HEK293 (cell line): Measurements from ENCODE around the gene ALOXE3.

ENCODE experiments used
- CTCF ChIA-PET: fragments of 350-600 bp; formaldehyde crosslinking; extraction: SDS; loops from one replicate; lab custom pipeline; 2021; ENCODE audit warnings: antibody characterized with exemption; lab: Yijun Ruan, JAX
- POLR2A ChIA-PET: fragments of 300-600 bp; formaldehyde crosslinking; extraction: SDS; loops from one replicate; lab custom pipeline; 2020; ENCODE audit warnings: antibody characterized with exemption, inconsistent platforms; lab: Yijun Ruan, JAX
- H3K27ac ChIP-seq: fragments of 200-500 bp; sonication (Bioruptor generic); 2 replicates; pipeline ENCODE4 v1.5.1; 2014; ENCODE audit warnings: low read depth, low read length, control low read depth, inconsistent platforms; ENCODE audit errors: extremely low read depth
- H3K36me3 ChIP-seq, 2 experiments: fragments of 200-500 bp in 1 of 2; sonication (Bioruptor generic) in 1 of 2; 1 replicate in 1 of 2; 2 replicates in 1 of 2; pipeline ENCODE4 v1.5.1; 2014 to 2017; ENCODE audit warnings: inconsistent platforms in 2 of 2, low read length in 2 of 2; ENCODE audit not compliant: control insufficient read depth in 2 of 2, insufficient read depth in 1 of 2
- H3K4me1 ChIP-seq: fragments of 200-500 bp; sonication (Bioruptor generic); 2 replicates; pipeline ENCODE4 v1.5.1; 2014; ENCODE audit warnings: mild to moderate bottlenecking, low read length, inconsistent platforms; ENCODE audit not compliant: control insufficient read depth, insufficient read depth
- H3K4me3 ChIP-seq: 2 replicates; pipeline ENCODE4 v1.5.1; 2011; ENCODE audit warnings: low read depth, mild to moderate bottlenecking, control low read depth, low read length, moderate library complexity
- H3K9me3 ChIP-seq: fragments of 200-500 bp; sonication (Bioruptor generic); 2 replicates; pipeline ENCODE4 v1.5.1; 2014; ENCODE audit warnings: low read depth, low read length, inconsistent platforms; ENCODE audit not compliant: control insufficient read depth, insufficient read depth
- FEZF1 ChIP-seq: fragments of 450-650 bp; formaldehyde crosslinking; IDR thresholded peaks from 2 replicates; pipeline ENCODE4 v1.5.1; 2016; ENCODE audit warnings: missing biosample characterization, missing genetic modification characterization
- HOXD13 ChIP-seq: sonication (generic); formaldehyde crosslinking; IDR thresholded peaks from 2 replicates; pipeline ENCODE4 v1.8.0; 2022; ENCODE audit warnings: missing genetic modification reagents, borderline replicate concordance
- KLF10 ChIP-seq: fragments of 450-650 bp; IDR thresholded peaks from 2 replicates; pipeline ENCODE4 v1.5.1; 2018; ENCODE audit warnings: missing biosample characterization, mild to moderate bottlenecking, missing genetic modification characterization
- PBX3 ChIP-seq: sonication (generic); formaldehyde crosslinking; IDR thresholded peaks from 2 replicates; pipeline ENCODE4 v1.8.1; 2022; ENCODE audit warnings: mild to moderate bottlenecking, moderate library complexity, missing genetic modification reagents
- SALL2 ChIP-seq: fragments of 450-650 bp; formaldehyde crosslinking; IDR thresholded peaks from 2 replicates; pipeline ENCODE4 v1.5.0; 2017; ENCODE audit warnings: missing biosample characterization, mild to moderate bottlenecking, missing genetic modification characterization, borderline replicate concordance
- SCRT2 ChIP-seq: fragments of 450-650 bp; formaldehyde crosslinking; IDR thresholded peaks from 2 replicates; pipeline ENCODE4 v1.5.1; 2016; ENCODE audit warnings: missing biosample characterization, missing genetic modification characterization
- SETDB1 ChIP-seq: IDR thresholded peaks from one replicate; pipeline ENCODE4 v1.6.1; 2017; ENCODE audit warnings: mild to moderate bottlenecking, low read length, moderate library complexity, mixed read lengths; ENCODE audit not compliant: insufficient read length
- TCF7L2 ChIP-seq: IDR thresholded peaks from 2 replicates; pipeline ENCODE4 v1.6.1; 2011; ENCODE audit warnings: low read depth, mild to moderate bottlenecking, inconsistent platforms, low read length, moderate library complexity, borderline replicate concordance
- TRIM28 ChIP-seq: IDR thresholded peaks from 2 replicates; pipeline ENCODE4 v1.6.1; 2011; ENCODE audit warnings: low read length, control low read depth, borderline replicate concordance
- TSHZ1 ChIP-seq: fragments of 450-650 bp; formaldehyde crosslinking; IDR thresholded peaks from 2 replicates; pipeline ENCODE4 v1.5.1; 2016; ENCODE audit warnings: missing biosample characterization, missing genetic modification characterization, borderline replicate concordance
- ZBTB17 ChIP-seq: fragments of 450-650 bp; formaldehyde crosslinking; IDR thresholded peaks from 2 replicates; pipeline ENCODE4 v1.5.1; 2016; ENCODE audit warnings: missing biosample characterization, missing genetic modification characterization
- ZBTB21 ChIP-seq: fragments of 450-650 bp; formaldehyde crosslinking; IDR thresholded peaks from 2 replicates; pipeline ENCODE4 v1.5.1; 2017; ENCODE audit warnings: missing biosample characterization, missing genetic modification characterization
- ZFP3 ChIP-seq: fragments of 450-650 bp; formaldehyde crosslinking; IDR thresholded peaks from 2 replicates; pipeline ENCODE4 v1.5.1; 2016; ENCODE audit warnings: low read depth, missing biosample characterization, missing genetic modification characterization
- ZFP69B ChIP-seq: fragments of 450-650 bp; formaldehyde crosslinking; IDR thresholded peaks from 2 replicates; pipeline ENCODE4 v1.5.1; 2016; ENCODE audit warnings: missing biosample characterization, missing genetic modification characterization
- ZNF114 ChIP-seq: fragments of 450-650 bp; formaldehyde crosslinking; IDR thresholded peaks from 2 replicates; pipeline ENCODE4 v1.5.0; 2017; ENCODE audit warnings: missing biosample characterization, missing genetic modification characterization
- ZNF132 ChIP-seq: fragments of 450-650 bp; formaldehyde crosslinking; IDR thresholded peaks from 2 replicates; pipeline ENCODE4 v1.5.1; 2017; ENCODE audit warnings: missing biosample characterization, missing genetic modification characterization, borderline replicate concordance
- ZNF174 ChIP-seq: fragments of 450-650 bp; formaldehyde crosslinking; IDR thresholded peaks from 2 replicates; pipeline ENCODE4 v1.5.0; 2017; ENCODE audit warnings: missing biosample characterization, mild to moderate bottlenecking, missing genetic modification characterization
- ZNF221 ChIP-seq: fragments of 450-650 bp; formaldehyde crosslinking; IDR thresholded peaks from 2 replicates; pipeline ENCODE4 v1.5.1; 2017; ENCODE audit warnings: missing biosample characterization, missing genetic modification characterization, borderline replicate concordance
- ZNF266 ChIP-seq: fragments of 450-650 bp; formaldehyde crosslinking; IDR thresholded peaks from 2 replicates; pipeline ENCODE4 v1.5.1; 2016; ENCODE audit warnings: missing biosample characterization, missing genetic modification characterization, low read depth
- ZNF341 ChIP-seq: fragments of 450-650 bp; formaldehyde crosslinking; IDR thresholded peaks from 2 replicates; pipeline ENCODE4; 2016; ENCODE audit warnings: low read depth, missing biosample characterization, missing genetic modification characterization
- ZNF473 ChIP-seq: fragments of 450-650 bp; formaldehyde crosslinking; IDR thresholded peaks from 2 replicates; pipeline ENCODE4 v1.5.1; 2017; ENCODE audit warnings: missing biosample characterization, missing genetic modification characterization
- ZNF521 ChIP-seq: fragments of 450-650 bp; formaldehyde crosslinking; IDR thresholded peaks from 2 replicates; pipeline ENCODE4 v1.5.1; 2017; ENCODE audit warnings: missing biosample characterization, mild to moderate bottlenecking, missing genetic modification characterization
- ZNF544 ChIP-seq: fragments of 450-650 bp; formaldehyde crosslinking; IDR thresholded peaks from 2 replicates; pipeline ENCODE4 v1.5.0; 2017; ENCODE audit warnings: missing biosample characterization, missing genetic modification characterization
- ZNF561 ChIP-seq: fragments of 450-650 bp; IDR thresholded peaks from 2 replicates; pipeline ENCODE4 v1.5.1; 2018; ENCODE audit warnings: missing biosample characterization, missing genetic modification characterization, borderline replicate concordance
- ZNF747 ChIP-seq: fragments of 450-650 bp; formaldehyde crosslinking; IDR thresholded peaks from 2 replicates; pipeline ENCODE4 v1.5.1; 2016; ENCODE audit warnings: missing biosample characterization, missing genetic modification characterization
- TF ChIP-seq, protein P1 (sequence below): fragments of 450-650 bp; formaldehyde crosslinking; IDR thresholded peaks from 2 replicates; pipeline ENCODE4 v1.5.1; 2016; ENCODE audit warnings: missing biosample characterization, missing genetic modification characterization
- TF ChIP-seq, protein P2 (sequence below): fragments of 450-650 bp; formaldehyde crosslinking; IDR thresholded peaks from 2 replicates; pipeline ENCODE4 v1.5.1; 2017; ENCODE audit warnings: missing biosample characterization, missing genetic modification characterization
- TF ChIP-seq, protein P3 (sequence below): fragments of 450-650 bp; formaldehyde crosslinking; IDR thresholded peaks from 2 replicates; pipeline ENCODE4 v1.5.1; 2016; ENCODE audit warnings: missing biosample characterization, missing genetic modification characterization

Gene ALOXE3

DNA sequence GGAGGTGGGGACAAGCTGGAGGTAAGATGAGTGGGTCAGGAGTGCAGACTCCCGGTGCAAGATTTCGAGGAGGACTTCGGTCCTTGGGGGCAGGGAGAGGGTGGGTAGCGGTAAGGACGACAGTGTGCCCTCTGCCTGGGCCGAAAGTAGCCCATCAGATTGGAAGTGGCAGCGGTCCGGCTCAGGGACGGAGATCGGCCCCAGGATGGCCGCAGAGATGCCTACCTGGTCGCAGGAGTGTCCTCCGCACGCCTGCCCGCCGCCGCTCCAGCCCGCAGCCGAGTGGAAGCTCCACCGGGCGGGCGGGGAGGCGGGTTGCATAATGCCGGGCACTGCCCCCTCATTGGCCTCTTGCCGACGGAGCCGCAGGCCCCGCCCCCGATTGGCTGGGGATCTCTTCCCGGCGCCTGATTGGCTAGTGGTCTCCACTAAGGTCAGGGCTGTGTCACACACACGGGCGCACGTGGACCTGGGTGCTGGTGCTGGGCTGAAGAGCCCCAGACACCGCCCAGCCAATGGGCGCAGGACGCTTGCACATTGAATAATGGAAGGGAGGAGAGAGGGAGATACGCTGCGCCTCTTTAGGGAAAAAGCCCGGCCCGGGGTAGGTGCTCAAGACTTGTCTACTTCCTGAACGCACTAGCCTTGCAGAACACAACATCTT, 33.9 kb upstream of the ALOXE3 start, which contains the start of gene PER1:
Gene PER1 (minus strand): TSS at position 293 of the 664 bp plus-strand sequence. CDS start 1,698 bp downstream, outside the sequence.
- Histone ChIP-seq H3K36me3 (peaks cover 0 to 33% of the 10 kb centered on the region in 2 experiments; a peak in 2 of 3 replicates), H3K4me3 (peak within 1 kb of the TSS; percentile 44), H3K27ac (peak within 1 kb of the TSS; percentile 74; the same call in 1 of the 2 replicates), H3K4me1 (peaks cover 25% of the 10 kb centered on the region), H3K9me3 (no peaks in the 10 kb centered on the region)
- POLR2A ChIA-PET: interaction anchor here (1.0 kb wide), 1 partner anchor 21 kb away, joined by 3 read pairs; no protein-coding TSS in a partner anchor
- CTCF ChIA-PET: interaction anchor here (0.6 to 3.8 kb wide), 4 partner anchors 13 to 1437 kb away, joined by 4 to 19 read pairs (median 10); partner anchors contain the start of gene ALOXE3
- TF ChIP-seq ZNF561 (tag by site-specific recombination) (peak; percentile 72; the same call in 1 of the 2 replicates), PBX3 (CRISPR knock-in tag) (no peak), SCRT2 (no peak), ZNF521 (tag by site-specific recombination) (no peak), ZNF114 (tag by site-specific recombination) (no peak), ZNF132 (tag by site-specific recombination) (no peak), ZBTB21 (tag by site-specific recombination) (no peak), KLF10 (tag by site-specific recombination) (peak; percentile 82), ZFP69B (tag by site-specific recombination) (0 out of 2 replicates have a peak, but pooled peaks have one; percentile 65), HOXD13 (no peak), ZNF473 (no peak), ZNF341 (peak; percentile 90), TRIM28 (no peak), TSHZ1 (tag by site-specific recombination) (no peak), TCF7L2 (no peak), SETDB1 (no peak), ZNF544 (no peak), ZNF747 (no peak), ZFP3 (tag by site-specific recombination) (no peak), SALL2 (tag by site-specific recombination) (no peak), ZNF174 (tag by site-specific recombination) (no peak), FEZF1 (tag by site-specific recombination) (no peak), ZNF266 (no peak), ZBTB17 (tag by site-specific recombination) (peak; percentile 68), ZNF221 (tag by site-specific recombination) (no peak)
- TF ChIP-seq, protein P1, sequence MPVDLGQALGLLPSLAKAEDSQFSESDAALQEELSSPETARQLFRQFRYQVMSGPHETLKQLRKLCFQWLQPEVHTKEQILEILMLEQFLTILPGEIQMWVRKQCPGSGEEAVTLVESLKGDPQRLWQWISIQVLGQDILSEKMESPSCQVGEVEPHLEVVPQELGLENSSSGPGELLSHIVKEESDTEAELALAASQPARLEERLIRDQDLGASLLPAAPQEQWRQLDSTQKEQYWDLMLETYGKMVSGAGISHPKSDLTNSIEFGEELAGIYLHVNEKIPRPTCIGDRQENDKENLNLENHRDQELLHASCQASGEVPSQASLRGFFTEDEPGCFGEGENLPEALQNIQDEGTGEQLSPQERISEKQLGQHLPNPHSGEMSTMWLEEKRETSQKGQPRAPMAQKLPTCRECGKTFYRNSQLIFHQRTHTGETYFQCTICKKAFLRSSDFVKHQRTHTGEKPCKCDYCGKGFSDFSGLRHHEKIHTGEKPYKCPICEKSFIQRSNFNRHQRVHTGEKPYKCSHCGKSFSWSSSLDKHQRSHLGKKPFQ: no peak
- TF ChIP-seq, protein P2, sequence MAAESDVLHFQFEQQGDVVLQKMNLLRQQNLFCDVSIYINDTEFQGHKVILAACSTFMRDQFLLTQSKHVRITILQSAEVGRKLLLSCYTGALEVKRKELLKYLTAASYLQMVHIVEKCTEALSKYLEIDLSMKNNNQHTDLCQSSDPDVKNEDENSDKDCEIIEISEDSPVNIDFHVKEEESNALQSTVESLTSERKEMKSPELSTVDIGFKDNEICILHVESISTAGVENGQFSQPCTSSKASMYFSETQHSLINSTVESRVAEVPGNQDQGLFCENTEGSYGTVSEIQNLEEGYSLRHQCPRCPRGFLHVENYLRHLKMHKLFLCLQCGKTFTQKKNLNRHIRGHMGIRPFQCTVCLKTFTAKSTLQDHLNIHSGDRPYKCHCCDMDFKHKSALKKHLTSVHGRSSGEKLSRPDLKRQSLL: no peak
- TF ChIP-seq, protein P3, sequence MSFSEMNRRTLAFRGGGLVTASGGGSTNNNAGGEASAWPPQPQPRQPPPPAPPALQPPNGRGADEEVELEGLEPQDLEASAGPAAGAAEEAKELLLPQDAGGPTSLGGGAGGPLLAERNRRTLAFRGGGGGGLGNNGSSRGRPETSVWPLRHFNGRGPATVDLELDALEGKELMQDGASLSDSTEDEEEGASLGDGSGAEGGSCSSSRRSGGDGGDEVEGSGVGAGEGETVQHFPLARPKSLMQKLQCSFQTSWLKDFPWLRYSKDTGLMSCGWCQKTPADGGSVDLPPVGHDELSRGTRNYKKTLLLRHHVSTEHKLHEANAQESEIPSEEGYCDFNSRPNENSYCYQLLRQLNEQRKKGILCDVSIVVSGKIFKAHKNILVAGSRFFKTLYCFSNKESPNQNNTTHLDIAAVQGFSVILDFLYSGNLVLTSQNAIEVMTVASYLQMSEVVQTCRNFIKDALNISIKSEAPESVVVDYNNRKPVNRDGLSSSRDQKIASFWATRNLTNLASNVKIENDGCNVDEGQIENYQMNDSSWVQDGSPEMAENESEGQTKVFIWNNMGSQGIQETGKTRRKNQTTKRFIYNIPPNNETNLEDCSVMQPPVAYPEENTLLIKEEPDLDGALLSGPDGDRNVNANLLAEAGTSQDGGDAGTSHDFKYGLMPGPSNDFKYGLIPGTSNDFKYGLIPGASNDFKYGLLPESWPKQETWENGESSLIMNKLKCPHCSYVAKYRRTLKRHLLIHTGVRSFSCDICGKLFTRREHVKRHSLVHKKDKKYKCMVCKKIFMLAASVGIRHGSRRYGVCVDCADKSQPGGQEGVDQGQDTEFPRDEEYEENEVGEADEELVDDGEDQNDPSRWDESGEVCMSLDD (tag by site-specific recombination): no peak
